ENCODE data around the gene TDRD7. TPM values are rescaled to one million over a fixed set of nuclear protein-coding genes. Genes with fewer than 3 reads are reported as not detected.

Gene TDRD7
- total and polyA plus RNA-seq, 2 of the 8 experiments (the other 6 are each of a cell fraction or from before 2014, with no cell fraction given): 1.2 to 2.3 TPM

- H3K4me2 ChIP-seq (ENCODE audit: insufficient read depth in 1 of 2, low read depth in 2 of 2, low read length in 2 of 2): no peak overlapping the region
- CTCF ChIA-PET (ENCODE audit: partially characterized antibody): interaction anchor here (1.1 kb wide), 1 partner anchor 72 kb away, joined by 3 read pairs; no protein-coding TSS in a partner anchor
- H2BK5ac ChIP-seq (ENCODE audit: low read depth, low read length): no peak overlapping the region
- DNase-seq (ENCODE audit: low read depth in 1 of 2, low spot score in 2 of 2): no peak
- 57% methylated on average over 1 of the region's 1 CpG; no CpG with 5 or more reads in 1 of the 2 experiments for WGBS, 2 experiments (ENCODE audit: extremely low coverage in 1 of 2, insufficient coverage in 1 of 2, insufficient read length in 1 of 2, insufficient replicate concordance in 2 of 2, low coverage in 1 of 2, low lambda C conversion rate in 2 of 2, missing lambda C conversion rate in 1 of 2)
- no peak overlapping the region for H4K8ac ChIP-seq (ENCODE audit: extremely low read depth, insufficient read depth, low read length)
- no peaks in the 10 kb centered on the region for H3K79me2 ChIP-seq (ENCODE audit: control insufficient read depth in 1 of 2, insufficient read depth in 2 of 2, low read length in 2 of 2)
- no peak overlapping the region for H2AFZ ChIP-seq (ENCODE audit: low read length)
- no peak overlapping the region for H3K23ac ChIP-seq (ENCODE audit: insufficient read length)
- no peaks in the 10 kb centered on the region for H3K36me3 ChIP-seq (ENCODE audit: control insufficient read depth in 2 of 4, insufficient read depth in 4 of 4, low read length in 3 of 4)
- H4K5ac ChIP-seq (ENCODE audit: insufficient read length, low read depth, low read length): no peak overlapping the region
- no peak overlapping the region for H2BK20ac ChIP-seq (ENCODE audit: low read length)
- H3K23me2 ChIP-seq (ENCODE audit: low read depth, low read length): no peaks in the 10 kb centered on the region
- no peak for FAIRE-seq
- peak overlapping the region; percentile 51; the same call in 1 of the 2 replicates for H3K18ac ChIP-seq (ENCODE audit: extremely low read depth, low read length)
- peak overlapping the region; percentile 56; the same call in 1 of the 2 replicates for H2AK5ac ChIP-seq (ENCODE audit: low read depth, low read length)
- H2BK15ac ChIP-seq (ENCODE audit: low read length): 0 out of 2 replicates have a peak overlapping the region, but pooled peaks have one; percentile 10
- H3K79me1 ChIP-seq (ENCODE audit: low read depth, low read length): no peaks in the 10 kb centered on the region
- peak overlapping the region; percentile 44 for H2BK12ac ChIP-seq (ENCODE audit: low read depth, low read length)
- H3K4ac ChIP-seq (replicated peaks; ENCODE audit: insufficient read length, low read depth, low read length): no peak overlapping the region
- POLR2A ChIA-PET (ENCODE audit: partially characterized antibody): no interaction called here
- H4K20me1 ChIP-seq (replicated peaks in 1 of 2; ENCODE audit: control insufficient read depth in 1 of 2, insufficient read depth in 2 of 2, low read length in 2 of 2): no peaks in the 10 kb centered on the region
- TF ChIP-seq ATF3 (IDR thresholded peaks at IDR 0.05; ENCODE audit: insufficient read depth, low read depth, low read length): 0 out of 2 replicates have a peak, but pooled peaks have one; percentile 41
- peak; percentile 54; the same call in 1 of the 2 replicates for TF ChIP-seq CEBPB (IDR thresholded peaks at IDR 0.05; ENCODE audit: low read depth, low read length)
- TF ChIP-seq KDM1A (IDR thresholded peaks at IDR 0.05; ENCODE audit: borderline replicate concordance, low read length): no peak
- no peak overlapping the region for H3K27ac ChIP-seq (ENCODE audit: low read depth, low read length)
- H3K4me1 ChIP-seq (replicated peaks in 1 of 4; ENCODE audit: control insufficient read depth in 3 of 4, insufficient read depth in 4 of 4, low read length in 3 of 4): peaks cover 0 to 8% (median 4%) of the 10 kb centered on the region in 4 experiments; a peak in 4 of 7 replicates
- H3K14ac ChIP-seq (ENCODE audit: insufficient read length): no peak overlapping the region
- H3K27me3 ChIP-seq (replicated peaks in 1 of 4; ENCODE audit: control insufficient read depth in 3 of 4, extremely low read depth in 1 of 4, insufficient read depth in 3 of 4, low read length in 3 of 4): no peaks in the 10 kb centered on the region
- H3K9me3 ChIP-seq (ENCODE audit: insufficient read depth in 2 of 2, low read depth in 1 of 2, low read length in 1 of 2): no peaks in the 10 kb centered on the region
- no peak overlapping the region for H3K4me3 ChIP-seq (ENCODE audit: extremely low read depth in 1 of 4, insufficient read depth in 2 of 4, low read depth in 3 of 4, low read length in 4 of 4)
- H2BK120ac ChIP-seq (replicated peaks; ENCODE audit: low read depth, low read length): no peak overlapping the region
- no peak overlapping the region for H3K9ac ChIP-seq (replicated peaks in 1 of 4; ENCODE audit: extremely low read depth in 1 of 4, low read depth in 3 of 4, low read length in 3 of 4)
- H4K91ac ChIP-seq (replicated peaks; ENCODE audit: insufficient read length, low read length): no peak overlapping the region
- no peak overlapping the region for H3K56ac ChIP-seq (replicated peaks; ENCODE audit: insufficient read length, low read depth, low read length)
Observed at GRCh38 chr9:97543561-97543960, 131.7 kb downstream of the TDRD7 start.

All from H1 (cell line).